HepG2 (cell line): Measurements from ENCODE around the gene RHBDD1. TPM values are rescaled to one million over a fixed set of nuclear protein-coding genes. Genes with fewer than 3 reads are reported as not detected.
A peak's percentile ranks its signal among the peaks of the same experiment; 100 is the strongest.

Source experiments
- DPF2 ChIP-seq: sonication (generic); formaldehyde crosslinking; IDR thresholded peaks from 2 replicates; pipeline ENCODE4 v1.4.0; 2020; ENCODE audit warnings: mild to moderate bottlenecking, low read depth, missing genetic modification reagents, borderline replicate concordance
- JARID2 ChIP-seq: sonication (generic); formaldehyde crosslinking; IDR thresholded peaks from 2 replicates; pipeline ENCODE4 v1.8.1; 2023; ENCODE audit warnings: missing genetic modification reagents, inconsistent platforms; ENCODE audit not compliant: insufficient replicate concordance
- MAF1 ChIP-seq: sonication (generic); formaldehyde crosslinking; IDR thresholded peaks from 2 replicates; pipeline ENCODE4 v1.5.0; 2020; ENCODE audit warnings: missing genetic modification reagents, borderline replicate concordance
- MBNL3 ChIP-seq: fragments of 250-450 bp; sonication (Bioruptor Pico); conservative IDR thresholded peaks from 2 replicates; pipeline ENCODE4 v1.8.0; 2022; ENCODE audit warnings: mild to moderate bottlenecking, inconsistent platforms
- NFE2L2 ChIP-seq: fragments of 150-350 bp; IDR thresholded peaks from 2 replicates; pipeline ENCODE4 v1.6.1; 2014; ENCODE audit warnings: low read length
- RFX1 ChIP-seq: fragments of 450-650 bp; IDR thresholded peaks from 2 replicates; pipeline ENCODE4 v1.6.1; 2017
- RNF2 ChIP-seq: fragments of 450-650 bp; conservative IDR thresholded peaks from 2 replicates; pipeline ENCODE4 v1.6.1; 2016; ENCODE audit warnings: low read depth
- SMAD9 ChIP-seq: sonication (generic); formaldehyde crosslinking; IDR thresholded peaks from 2 replicates; pipeline ENCODE4 v1.5.1; 2020; ENCODE audit warnings: mild to moderate bottlenecking, missing genetic modification reagents
- ZBTB1 ChIP-seq: sonication (generic); formaldehyde crosslinking; IDR thresholded peaks from 2 replicates; pipeline ENCODE4 v1.4.0; 2020; ENCODE audit warnings: missing genetic modification reagents, borderline replicate concordance
- ZFY ChIP-seq: sonication (generic); formaldehyde crosslinking; IDR thresholded peaks from 2 replicates; pipeline ENCODE4 v1.4.0; 2020; ENCODE audit warnings: missing genetic modification reagents
- ZNF20 ChIP-seq: sonication (generic); formaldehyde crosslinking; IDR thresholded peaks from 2 replicates; pipeline ENCODE4 v1.4.0; 2020; ENCODE audit warnings: mild to moderate bottlenecking, moderate library complexity, missing genetic modification reagents
- ZNF232 ChIP-seq: sonication (generic); formaldehyde crosslinking; IDR thresholded peaks from 2 replicates; pipeline ENCODE4 v1.4.0; 2020; ENCODE audit warnings: missing genetic modification reagents, borderline replicate concordance
- ZNF235 ChIP-seq: sonication (generic); formaldehyde crosslinking; IDR thresholded peaks from 2 replicates; pipeline ENCODE4 v1.8.1; 2023; ENCODE audit warnings: mild to moderate bottlenecking, missing genetic modification reagents, borderline replicate concordance
- ZNF562 ChIP-seq: sonication (generic); formaldehyde crosslinking; IDR thresholded peaks from 2 replicates; pipeline ENCODE4 v1.8.0; 2022; ENCODE audit warnings: missing genetic modification reagents, borderline replicate concordance
- ZNF737 ChIP-seq: sonication (generic); formaldehyde crosslinking; IDR thresholded peaks from 2 replicates; pipeline ENCODE4 v1.5.0; 2020; ENCODE audit warnings: missing genetic modification reagents, mild to moderate bottlenecking, borderline replicate concordance
- polyA plus RNA-seq, 8 experiments: library from polyadenylated mRNA; depleted of rRNA in 3 of 8; stranded (reverse) in 7 of 8; unstranded in 1 of 8; fragments of >200 nt; fragmentation: Illumina TruSeq in 4 of 8; extraction: Trizol in 4 of 8; gene quantifications; 2 replicates each; pipeline versions ENCODE4 v1.2.1 to v1.2.3, GENCODE V29; 2011 to 2016; ENCODE audit warnings: low read depth in 4 of 8, missing spikeins in 1 of 8, mixed read lengths in 1 of 8; ENCODE audit not compliant: insufficient read depth in 1 of 8
- total RNA-seq, 5 experiments: library from RNA; depleted of rRNA; stranded (reverse); fragments of >200 nt; fragmentation: Illumina TruSeq; extraction: Trizol; gene quantifications; 2 replicates each; pipeline ENCODE4 v1.2.3, GENCODE V29; 2016; ENCODE audit warnings: low read depth in 1 of 5
- TF ChIP-seq, protein P1 (sequence below): sonication (generic); formaldehyde crosslinking; IDR thresholded peaks from 2 replicates; pipeline ENCODE4 v1.5.1; 2020; ENCODE audit warnings: mild to moderate bottlenecking, missing genetic modification reagents
- TF ChIP-seq, protein P2 (sequence below): sonication (generic); formaldehyde crosslinking; IDR thresholded peaks from 2 replicates; pipeline ENCODE4 v1.4.0; 2020; ENCODE audit warnings: mild to moderate bottlenecking, missing genetic modification reagents, borderline replicate concordance
- TF ChIP-seq, protein P3 (sequence below): sonication (generic); formaldehyde crosslinking; IDR thresholded peaks from 2 replicates; pipeline ENCODE4 v1.8.1; 2023; ENCODE audit warnings: missing genetic modification reagents, inconsistent platforms, borderline replicate concordance

Gene RHBDD1
- total and polyA plus RNA-seq, 2 of the 13 experiments (the other 11 are each of a cell fraction or from before 2014, with no cell fraction given): 8.2 to 9.5 TPM

DNA sequence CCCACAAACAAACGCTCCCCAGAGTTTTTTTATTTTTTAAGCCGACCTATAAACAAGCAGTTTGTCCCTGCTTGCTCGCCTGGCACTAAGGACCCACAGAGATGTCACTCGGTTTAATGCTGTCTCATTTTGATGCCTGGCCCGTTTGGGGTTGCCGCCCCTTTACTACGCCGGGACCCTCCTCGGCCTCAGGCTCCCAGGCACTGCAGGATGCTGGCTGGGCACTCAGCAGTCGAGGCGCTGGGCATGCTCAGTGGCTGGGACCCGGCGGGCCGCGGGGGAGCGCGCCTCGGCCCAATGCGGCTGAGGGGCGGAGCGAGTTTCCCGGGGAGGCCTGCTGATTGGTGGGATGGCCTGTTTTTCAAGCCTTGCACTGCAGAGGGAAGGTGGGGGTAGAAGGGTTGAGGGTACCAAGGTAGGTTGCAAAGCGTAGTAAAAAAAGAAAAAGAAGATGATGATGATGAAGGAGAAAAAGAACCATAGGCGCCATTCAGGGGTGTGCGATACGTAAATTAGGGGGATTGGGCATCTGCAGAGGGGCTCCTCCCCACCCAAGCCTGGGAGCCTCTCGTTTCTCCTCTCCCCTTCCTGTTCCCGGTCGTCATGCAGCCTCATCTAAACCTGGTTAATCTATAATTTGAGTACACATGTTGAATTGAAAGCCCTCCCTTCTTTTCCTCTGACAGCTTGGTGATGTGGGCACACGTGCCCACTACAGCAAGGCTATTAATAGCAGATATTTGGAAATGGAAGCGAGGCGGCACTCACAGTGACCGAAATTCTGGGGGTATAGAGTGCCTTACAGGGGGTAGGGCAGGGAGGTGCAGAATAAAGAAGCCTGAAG, 34.7 kb upstream of the RHBDD1 start (continued):
- TF ChIP-seq, protein P1, sequence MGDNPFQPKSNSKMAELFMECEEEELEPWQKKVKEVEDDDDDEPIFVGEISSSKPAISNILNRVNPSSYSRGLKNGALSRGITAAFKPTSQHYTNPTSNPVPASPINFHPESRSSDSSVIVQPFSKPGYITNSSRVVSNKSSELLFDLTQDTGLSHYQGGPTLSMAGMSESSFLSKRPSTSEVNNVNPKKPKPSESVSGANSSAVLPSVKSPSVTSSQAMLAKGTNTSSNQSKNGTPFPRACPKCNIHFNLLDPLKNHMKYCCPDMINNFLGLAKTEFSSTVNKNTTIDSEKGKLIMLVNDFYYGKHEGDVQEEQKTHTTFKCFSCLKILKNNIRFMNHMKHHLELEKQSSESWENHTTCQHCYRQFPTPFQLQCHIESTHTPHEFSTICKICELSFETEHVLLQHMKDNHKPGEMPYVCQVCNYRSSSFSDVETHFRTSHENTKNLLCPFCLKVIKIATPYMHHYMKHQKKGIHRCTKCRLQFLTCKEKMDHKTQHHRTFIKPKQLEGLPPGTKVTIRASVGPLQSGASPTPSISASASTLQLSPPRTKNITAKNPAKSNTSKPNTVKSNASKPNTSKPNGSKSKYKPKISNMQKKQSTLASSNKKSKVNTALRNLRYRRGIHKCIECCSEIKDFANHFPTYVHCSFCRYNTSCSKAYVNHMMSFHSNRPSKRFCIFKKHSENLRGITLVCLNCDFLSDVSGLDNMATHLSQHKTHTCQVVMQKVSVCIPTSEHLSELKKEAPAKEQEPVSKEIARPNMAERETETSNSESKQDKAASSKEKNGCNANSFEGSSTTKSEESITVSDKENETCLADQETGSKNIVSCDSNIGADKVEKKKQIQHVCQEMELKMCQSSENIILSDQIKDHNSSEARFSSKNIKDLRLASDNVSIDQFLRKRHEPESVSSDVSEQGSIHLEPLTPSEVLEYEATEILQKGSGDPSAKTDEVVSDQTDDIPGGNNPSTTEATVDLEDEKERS (CRISPR knock-in tag): no peak
- TF ChIP-seq, protein P2, sequence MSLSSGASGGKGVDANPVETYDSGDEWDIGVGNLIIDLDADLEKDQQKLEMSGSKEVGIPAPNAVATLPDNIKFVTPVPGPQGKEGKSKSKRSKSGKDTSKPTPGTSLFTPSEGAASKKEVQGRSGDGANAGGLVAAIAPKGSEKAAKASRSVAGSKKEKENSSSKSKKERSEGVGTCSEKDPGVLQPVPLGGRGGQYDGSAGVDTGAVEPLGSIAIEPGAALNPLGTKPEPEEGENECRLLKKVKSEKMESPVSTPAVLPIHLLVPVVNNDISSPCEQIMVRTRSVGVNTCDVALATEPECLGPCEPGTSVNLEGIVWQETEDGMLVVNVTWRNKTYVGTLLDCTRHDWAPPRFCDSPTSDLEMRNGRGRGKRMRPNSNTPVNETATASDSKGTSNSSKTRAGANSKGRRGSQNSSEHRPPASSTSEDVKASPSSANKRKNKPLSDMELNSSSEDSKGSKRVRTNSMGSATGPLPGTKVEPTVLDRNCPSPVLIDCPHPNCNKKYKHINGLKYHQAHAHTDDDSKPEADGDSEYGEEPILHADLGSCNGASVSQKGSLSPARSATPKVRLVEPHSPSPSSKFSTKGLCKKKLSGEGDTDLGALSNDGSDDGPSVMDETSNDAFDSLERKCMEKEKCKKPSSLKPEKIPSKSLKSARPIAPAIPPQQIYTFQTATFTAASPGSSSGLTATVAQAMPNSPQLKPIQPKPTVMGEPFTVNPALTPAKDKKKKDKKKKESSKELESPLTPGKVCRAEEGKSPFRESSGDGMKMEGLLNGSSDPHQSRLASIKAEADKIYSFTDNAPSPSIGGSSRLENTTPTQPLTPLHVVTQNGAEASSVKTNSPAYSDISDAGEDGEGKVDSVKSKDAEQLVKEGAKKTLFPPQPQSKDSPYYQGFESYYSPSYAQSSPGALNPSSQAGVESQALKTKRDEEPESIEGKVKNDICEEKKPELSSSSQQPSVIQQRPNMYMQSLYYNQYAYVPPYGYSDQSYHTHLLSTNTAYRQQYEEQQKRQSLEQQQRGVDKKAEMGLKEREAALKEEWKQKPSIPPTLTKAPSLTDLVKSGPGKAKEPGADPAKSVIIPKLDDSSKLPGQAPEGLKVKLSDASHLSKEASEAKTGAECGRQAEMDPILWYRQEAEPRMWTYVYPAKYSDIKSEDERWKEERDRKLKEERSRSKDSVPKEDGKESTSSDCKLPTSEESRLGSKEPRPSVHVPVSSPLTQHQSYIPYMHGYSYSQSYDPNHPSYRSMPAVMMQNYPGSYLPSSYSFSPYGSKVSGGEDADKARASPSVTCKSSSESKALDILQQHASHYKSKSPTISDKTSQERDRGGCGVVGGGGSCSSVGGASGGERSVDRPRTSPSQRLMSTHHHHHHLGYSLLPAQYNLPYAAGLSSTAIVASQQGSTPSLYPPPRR: no peak
- TF ChIP-seq DPF2 (CRISPR knock-in tag): no peak
- TF ChIP-seq MAF1 (CRISPR knock-in tag): no peak
- TF ChIP-seq ZNF235: no peak
- TF ChIP-seq SMAD9: no peak
- TF ChIP-seq, protein P3, sequence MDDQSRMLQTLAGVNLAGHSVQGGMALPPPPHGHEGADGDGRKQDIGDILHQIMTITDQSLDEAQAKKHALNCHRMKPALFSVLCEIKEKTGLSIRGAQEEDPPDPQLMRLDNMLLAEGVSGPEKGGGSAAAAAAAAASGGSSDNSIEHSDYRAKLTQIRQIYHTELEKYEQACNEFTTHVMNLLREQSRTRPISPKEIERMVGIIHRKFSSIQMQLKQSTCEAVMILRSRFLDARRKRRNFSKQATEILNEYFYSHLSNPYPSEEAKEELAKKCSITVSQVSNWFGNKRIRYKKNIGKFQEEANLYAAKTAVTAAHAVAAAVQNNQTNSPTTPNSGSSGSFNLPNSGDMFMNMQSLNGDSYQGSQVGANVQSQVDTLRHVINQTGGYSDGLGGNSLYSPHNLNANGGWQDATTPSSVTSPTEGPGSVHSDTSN: no peak
- TF ChIP-seq ZBTB1 (CRISPR knock-in tag): no peak
- TF ChIP-seq RFX1: no peak
- no peak for TF ChIP-seq ZNF232 (CRISPR knock-in tag)
- peak; percentile 33; the same call in 1 of the 2 replicates for TF ChIP-seq ZFY (CRISPR knock-in tag)
- TF ChIP-seq ZNF20 (CRISPR knock-in tag): no peak
- no peak for TF ChIP-seq MBNL3
- no peak for TF ChIP-seq RNF2
- TF ChIP-seq NFE2L2: no peak
- TF ChIP-seq JARID2 (CRISPR knock-in tag): no peak
- TF ChIP-seq ZNF737: no peak
- TF ChIP-seq ZNF562 (CRISPR knock-in tag): no peak
